B cell (primary cell): ENCODE results near the gene ZC3HAV1L. TPM values are rescaled to one million over a fixed set of nuclear protein-coding genes. Genes with fewer than 3 reads are reported as not detected.
A peak's percentile ranks its signal among the peaks of the same experiment; 100 is the strongest.
"Not testable (repeated sequence)": the region's sequence is repeated elsewhere in the genome, so short reads cannot be mapped to it uniquely, and the experiment has no call there.

Source experiments
- ATAC-seq: fragments of 200-7000 bp; cut with Tn5 transposase; one replicate; pipeline ENCODE4 v1.10.0; 2021; ENCODE audit warnings: low read depth, mild to moderate bottlenecking, moderate number of reproducible peaks, moderate library complexity
- CTCF ChIA-PET: fragments of 350-600 bp; sonication (Branson Sonifier 250); formaldehyde crosslinking; loops from one replicate; lab custom pipeline; 2021; ENCODE audit warnings: antibody characterized with exemption, inconsistent platforms; lab: Charles Lee
- POLR2A ChIA-PET: fragments of 350-600 bp; sonication (Branson Sonifier 250); formaldehyde crosslinking; loops from one replicate; lab custom pipeline; 2021; ENCODE audit warnings: antibody characterized with exemption; lab: Charles Lee
- DNase-seq: peaks from one replicate; pipeline ENCODE4 v3.0.0; 2013
- H2AFZ ChIP-seq: 2 replicates; pipeline ENCODE4 v1.6.1; 2012; ENCODE audit warnings: mild to moderate bottlenecking, low read depth, low read length; ENCODE audit not compliant: insufficient read depth, poor library complexity, severe bottlenecking
- H3K27ac ChIP-seq, 2 donors: 1 replicate in 1 of 2; 2 replicates in 1 of 2; pipeline ENCODE4 v1.5.1; 2012 to 2013; ENCODE audit warnings: low read length in 2 of 2, mild to moderate bottlenecking in 2 of 2, moderate library complexity in 1 of 2
- H3K27me3 ChIP-seq, 4 experiments: fragments of 200-600 bp in 1 of 4; sonication (generic) in 1 of 4; replicated peaks in 1 of 4; 1 replicate in 2 of 4; 2 replicates in 2 of 4; pipeline versions ENCODE4 v1.6.1 to v1.7.0; 2013 to 2016; ENCODE audit warnings: low read length in 3 of 4, mild to moderate bottlenecking in 2 of 4, mixed read lengths in 1 of 4, moderate library complexity in 1 of 4; ENCODE audit not compliant: insufficient read depth in 4 of 4, control insufficient read depth in 3 of 4; ENCODE audit errors: control extremely low read depth in 1 of 4
- H3K36me3 ChIP-seq, 2 experiments: replicated peaks in 1 of 2; 1 replicate in 1 of 2; 2 replicates in 1 of 2; pipeline versions ENCODE4 v1.6.1 to v1.7.1; 2013; ENCODE audit warnings: low read length in 1 of 2; ENCODE audit not compliant: insufficient read depth in 2 of 2, control insufficient read depth in 1 of 2; ENCODE audit errors: control extremely low read depth in 1 of 2, extremely low read depth in 1 of 2
- H3K4me1 ChIP-seq, 2 donors: fragments of 200-600 bp in 1 of 2; sonication (generic) in 1 of 2; 1 replicate in 1 of 2; 2 replicates in 1 of 2; pipeline versions ENCODE4 v1.5.1 to v1.6.1; 2013 to 2017; ENCODE audit warnings: low read length in 2 of 2; ENCODE audit not compliant: control insufficient read depth in 2 of 2, insufficient read depth in 2 of 2
- H3K4me2 ChIP-seq: replicated peaks from 2 replicates; pipeline ENCODE3; 2012; ENCODE audit warnings: mild to moderate bottlenecking, low read depth, low read length; ENCODE audit not compliant: poor library complexity, severe bottlenecking
- H3K4me3 ChIP-seq, 5 experiments: fragments of 200-600 bp in 1 of 5; sonication (generic) in 1 of 5; 1 replicate in 3 of 5; 2 replicates in 2 of 5; pipeline versions ENCODE4 v1.5.1 to v1.7.0; 2011 to 2016; ENCODE audit warnings: low read length in 4 of 5, mild to moderate bottlenecking in 4 of 5, low read depth in 2 of 5, control low read depth in 1 of 5, moderate library complexity in 1 of 5; ENCODE audit not compliant: insufficient read depth in 1 of 5; ENCODE audit errors: control extremely low read depth in 1 of 5, extremely low read depth in 1 of 5
- H3K79me2 ChIP-seq: fragments of 200-600 bp; sonication (generic); one replicate; pipeline ENCODE4 v1.6.0; 2016; ENCODE audit warnings: low read length; ENCODE audit not compliant: control insufficient read depth, insufficient read depth
- H3K9ac ChIP-seq: fragments of 200-600 bp; sonication (generic); 2 replicates; pipeline ENCODE4 v1.6.1; 2017; ENCODE audit warnings: mild to moderate bottlenecking, low read length, moderate library complexity
- H3K9me3 ChIP-seq, 3 donors: one replicate each; pipeline versions ENCODE4 v1.6.1 to v1.7.1; 2013; ENCODE audit warnings: low read length in 2 of 3; ENCODE audit not compliant: control insufficient read depth in 2 of 3, insufficient read depth in 1 of 3; ENCODE audit errors: control extremely low read depth in 1 of 3
- H4K20me1 ChIP-seq: 2 replicates; pipeline ENCODE4 v1.6.0; 2012; ENCODE audit warnings: mild to moderate bottlenecking, low read length; ENCODE audit not compliant: insufficient read depth, control insufficient read depth, poor library complexity, severe bottlenecking
- H3K27ac Mint-ChIP-seq: one replicate; pipeline ENCODE4 v1.8.0; 2021; ENCODE audit warnings: mixed read lengths
- H3K27me3 Mint-ChIP-seq: one replicate; pipeline ENCODE4 v1.8.0; 2021; ENCODE audit warnings: mixed read lengths
- H3K4me1 Mint-ChIP-seq: one replicate; pipeline ENCODE4 v1.8.0; 2021; ENCODE audit warnings: mixed read lengths
- H3K4me3 Mint-ChIP-seq: one replicate; pipeline ENCODE4 v1.8.0; 2021; ENCODE audit warnings: mixed read lengths
- H3K9me3 Mint-ChIP-seq: one replicate; pipeline ENCODE4 v1.8.0; 2022; ENCODE audit warnings: mixed read lengths; ENCODE audit not compliant: insufficient read depth
- EZH2 ChIP-seq: IDR thresholded peaks from 2 replicates; pipeline ENCODE4 v1.6.1; 2012; ENCODE audit warnings: borderline replicate concordance, low read depth, mild to moderate bottlenecking, moderate library complexity, low read length; ENCODE audit not compliant: insufficient read depth, poor library complexity, severe bottlenecking
- WGBS: methylation state at CpG from one replicate; pipeline ENCODE4 v1.1.5; 2013; ENCODE audit warnings: missing lambda C conversion rate; ENCODE audit not compliant: insufficient coverage; 5-methylcytosine and 5-hydroxymethylcytosine counted together
- intact Hi-C: fragments of 100-400 bp; cut with micrococcal nuclease; formaldehyde crosslinking; loops from one replicate; pipeline ENCODE4 v1.10.0; 2022
- polyA plus RNA-seq: library from polyadenylated mRNA; depleted of rRNA; stranded (reverse); fragments of >200 nt; gene quantifications from 2 replicates; pipeline ENCODE4 v1.2.3, GENCODE V29; 2012
- total RNA-seq, 2 donors: library from RNA; stranded (reverse); fragments of 120-200 nt in 1 of 2; gene quantifications; 1 replicate in 1 of 2; 2 replicates in 1 of 2; pipeline versions ENCODE4 v1.2.3 to v1.2.4, GENCODE V29; 2013 to 2022
- TF ChIP-seq, protein P1 (sequence below): fragments of 200-600 bp; IDR thresholded peaks from one replicate; pipeline ENCODE4 v1.8.0; 2022; ENCODE audit warnings: antibody characterized with exemption, mild to moderate bottlenecking

ZC3HAV1L gene
- total and polyA plus RNA-seq, 2 donors (not counting 1 experiment from before 2014, with no cell fraction given): 0.82 to 1.8 TPM

DNA sequence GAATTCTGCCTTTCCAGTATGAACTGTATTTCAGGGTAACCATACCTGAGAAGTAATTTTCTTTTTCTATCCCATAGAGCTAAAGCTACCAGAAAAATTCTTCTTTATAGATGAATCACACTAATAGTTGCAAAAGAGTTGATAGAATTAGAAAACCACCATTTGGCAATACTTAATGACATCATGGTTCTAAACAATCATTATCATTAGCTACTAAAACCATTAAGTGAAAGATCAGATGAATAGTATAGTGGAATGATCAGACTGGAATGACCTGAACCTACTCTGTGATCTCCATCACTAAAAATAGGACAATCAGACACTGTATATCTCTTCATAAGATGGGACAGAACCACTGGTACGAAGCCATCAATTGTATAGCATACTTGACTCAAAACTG is 19.8 kb upstream of the ZC3HAV1L start:
- TF ChIP-seq EZH2: no peak
- TF ChIP-seq, protein P1, sequence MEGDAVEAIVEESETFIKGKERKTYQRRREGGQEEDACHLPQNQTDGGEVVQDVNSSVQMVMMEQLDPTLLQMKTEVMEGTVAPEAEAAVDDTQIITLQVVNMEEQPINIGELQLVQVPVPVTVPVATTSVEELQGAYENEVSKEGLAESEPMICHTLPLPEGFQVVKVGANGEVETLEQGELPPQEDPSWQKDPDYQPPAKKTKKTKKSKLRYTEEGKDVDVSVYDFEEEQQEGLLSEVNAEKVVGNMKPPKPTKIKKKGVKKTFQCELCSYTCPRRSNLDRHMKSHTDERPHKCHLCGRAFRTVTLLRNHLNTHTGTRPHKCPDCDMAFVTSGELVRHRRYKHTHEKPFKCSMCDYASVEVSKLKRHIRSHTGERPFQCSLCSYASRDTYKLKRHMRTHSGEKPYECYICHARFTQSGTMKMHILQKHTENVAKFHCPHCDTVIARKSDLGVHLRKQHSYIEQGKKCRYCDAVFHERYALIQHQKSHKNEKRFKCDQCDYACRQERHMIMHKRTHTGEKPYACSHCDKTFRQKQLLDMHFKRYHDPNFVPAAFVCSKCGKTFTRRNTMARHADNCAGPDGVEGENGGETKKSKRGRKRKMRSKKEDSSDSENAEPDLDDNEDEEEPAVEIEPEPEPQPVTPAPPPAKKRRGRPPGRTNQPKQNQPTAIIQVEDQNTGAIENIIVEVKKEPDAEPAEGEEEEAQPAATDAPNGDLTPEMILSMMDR: no peak
- DNase-seq (no peak), ATAC-seq (no peak)
- 80% methylated on average over 1 of the region's 1 CpG for WGBS
- no peak overlapping the region for H3K27ac ChIP-seq
- H3K4me1 ChIP-seq: no peaks in the 10 kb centered on the region
- H3K36me3 ChIP-seq: peaks cover 9 to 87% of the 10 kb centered on the region in 2 experiments
- Mint-ChIP-seq H3K4me1 (peaks cover 4% of the 10 kb centered on the region), H3K27ac (peak overlapping the region; percentile 65), H3K9me3 (no peaks in the 10 kb centered on the region), H3K27me3 (no peaks in the 10 kb centered on the region), H3K4me3 (no peak overlapping the region)
- H3K4me2 ChIP-seq: no peak overlapping the region
- POLR2A ChIA-PET: no interaction called here
- intact Hi-C loops: no loop called here
- H3K4me3 ChIP-seq: no peak overlapping the region
- no peaks in the 10 kb centered on the region for H3K9me3 ChIP-seq
- H3K27me3 ChIP-seq: no peaks in the 10 kb centered on the region
- CTCF ChIA-PET: no interaction called here
- no peak overlapping the region for H3K9ac ChIP-seq
- no peak overlapping the region for H2AFZ ChIP-seq
- H3K79me2 ChIP-seq: peaks cover 16% of the 10 kb centered on the region
- peaks cover 41% of the 10 kb centered on the region for H4K20me1 ChIP-seq

DNA sequence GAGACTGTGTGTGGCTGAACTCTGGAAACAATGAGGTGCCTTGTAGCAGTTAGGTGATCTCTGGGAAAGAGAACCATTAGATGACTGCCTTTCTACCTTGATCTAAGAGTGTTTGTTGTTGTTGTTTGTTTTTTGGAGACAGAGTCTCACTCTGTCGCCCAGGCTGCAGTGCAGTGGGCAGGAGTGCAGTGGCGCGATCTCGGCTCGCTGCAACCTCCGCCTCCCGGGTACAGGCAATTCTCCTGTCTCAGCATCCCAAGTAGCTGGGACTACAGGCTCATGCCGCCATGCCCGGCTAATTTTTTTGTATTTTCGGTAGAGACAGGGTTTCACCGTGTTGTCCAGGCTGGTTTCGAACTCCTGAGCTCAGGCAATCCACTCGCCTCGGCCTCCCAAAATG is 18.8 kb upstream of the ZC3HAV1L start:
- H3K4me1 Mint-ChIP-seq, H3K4me3 ChIP-seq, ATAC-seq, H3K27ac Mint-ChIP-seq, intact Hi-C loops, H3K4me2 ChIP-seq, H3K4me1 ChIP-seq, H3K4me3 Mint-ChIP-seq, H3K27me3 Mint-ChIP-seq, H3K27ac ChIP-seq, H2AFZ ChIP-seq, H3K9me3 Mint-ChIP-seq, H3K9ac ChIP-seq, H3K27me3 ChIP-seq, DNase-seq, H3K9me3 ChIP-seq, POLR2A ChIA-PET: not testable (repeated sequence)
- WGBS: 98% methylated on average over 14 of the region's 14 CpGs
- CTCF ChIA-PET: interaction anchor here (2.4 kb wide), 1 partner anchor 20 kb away, joined by 11 read pairs; no protein-coding TSS in a partner anchor
- peaks cover 5 to 87% of the 10 kb centered on the region in 2 experiments for H3K36me3 ChIP-seq
- peaks cover 37% of the 10 kb centered on the region for H4K20me1 ChIP-seq
- H3K79me2 ChIP-seq: peaks cover 13% of the 10 kb centered on the region
